GM19324 (cell line): ENCODE data around the gene BPIFB1.

Experiments
- ATAC-seq: cut with Tn5 transposase; IDR thresholded peaks from one replicate; pipeline ENCODE4 v1.9.1; 2021; ENCODE audit warnings: mild to moderate bottlenecking, moderate library complexity; ENCODE audit not compliant: unreplicated experiment, low FRiP score

BPIFB1 gene

GRCh38 chr20:33320006-33320405, 37.0 kb downstream of the BPIFB1 start:
- ATAC-seq, result no peak

GRCh38 chr20:33322456-33322855, 39.4 kb downstream of the BPIFB1 start:
- ATAC-seq, result no peak

GRCh38 chr20:33323236-33323635, 40.2 kb downstream of the BPIFB1 start:
- ATAC-seq, result no peak

DNA sequence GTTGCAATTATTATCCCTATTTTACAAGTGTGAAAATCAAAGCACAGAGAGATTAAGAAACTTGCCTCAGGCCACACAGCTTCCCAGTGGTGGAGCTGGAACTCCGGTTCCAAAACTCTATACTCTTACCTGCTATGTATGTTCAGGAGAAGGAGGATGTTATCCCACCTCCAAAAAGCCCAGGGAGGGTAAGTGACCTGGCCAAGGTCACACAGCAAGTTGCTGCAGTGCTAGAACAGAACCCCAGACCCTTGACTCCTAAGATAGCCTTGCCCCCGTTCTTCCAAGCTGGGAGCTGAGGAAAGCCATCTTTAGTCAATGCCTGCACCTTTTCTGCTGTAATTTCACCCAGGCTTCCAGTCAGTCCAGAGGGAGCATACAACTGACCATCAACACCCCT, 42.3 kb downstream of the BPIFB1 start:
- ATAC-seq, result no peak

DNA sequence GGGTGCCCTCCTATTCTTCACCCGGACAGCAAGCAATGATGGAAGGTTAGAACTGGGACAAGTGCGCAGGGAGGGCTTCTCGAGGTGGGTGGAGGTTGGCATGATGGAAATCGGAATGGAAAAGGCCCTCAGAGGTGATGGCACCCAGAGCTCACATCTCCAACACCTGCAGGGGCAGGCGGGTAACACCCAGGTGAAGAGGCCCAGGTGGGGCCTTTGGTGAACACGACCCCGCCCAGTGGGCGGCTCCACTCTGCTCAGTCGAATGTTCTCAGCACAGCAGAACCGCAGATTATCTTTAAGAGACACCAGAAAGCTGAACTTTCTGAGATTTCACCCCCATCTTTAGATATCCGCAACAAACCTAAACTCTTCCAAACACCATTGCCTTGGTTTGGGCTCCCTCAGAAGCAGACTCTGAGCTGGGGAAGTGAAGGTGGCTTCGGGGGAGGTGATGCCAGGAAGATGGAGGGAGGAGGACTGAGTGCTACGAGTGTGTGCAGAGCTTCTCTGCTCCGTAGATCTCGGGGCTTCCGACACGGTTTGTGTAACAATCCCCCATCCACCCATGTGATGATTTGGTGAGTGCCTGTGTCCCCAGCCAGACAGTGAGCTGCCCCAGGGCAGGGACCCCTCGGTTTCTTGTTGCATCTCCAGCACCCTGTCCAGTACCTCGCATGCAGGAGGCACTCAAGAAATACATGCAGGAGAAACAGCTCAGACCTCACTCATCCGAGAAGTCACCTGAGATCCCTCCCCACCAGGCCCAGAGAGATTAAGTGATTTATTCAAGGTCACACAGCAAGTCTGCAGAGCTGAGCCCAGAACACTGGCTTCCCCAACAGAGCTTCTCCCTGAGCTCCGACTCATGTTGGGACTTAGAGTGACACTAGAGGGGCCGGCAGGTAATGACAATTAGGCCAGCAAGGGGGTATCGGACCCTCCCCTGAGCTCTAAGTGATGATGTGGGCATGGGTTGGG, 45.4 kb downstream of the BPIFB1 start:
- ATAC-seq, result no peak

GRCh38 chr20:33332905-33333456, 50.0 kb downstream of the BPIFB1 start:
- ATAC-seq, result no peak

DNA sequence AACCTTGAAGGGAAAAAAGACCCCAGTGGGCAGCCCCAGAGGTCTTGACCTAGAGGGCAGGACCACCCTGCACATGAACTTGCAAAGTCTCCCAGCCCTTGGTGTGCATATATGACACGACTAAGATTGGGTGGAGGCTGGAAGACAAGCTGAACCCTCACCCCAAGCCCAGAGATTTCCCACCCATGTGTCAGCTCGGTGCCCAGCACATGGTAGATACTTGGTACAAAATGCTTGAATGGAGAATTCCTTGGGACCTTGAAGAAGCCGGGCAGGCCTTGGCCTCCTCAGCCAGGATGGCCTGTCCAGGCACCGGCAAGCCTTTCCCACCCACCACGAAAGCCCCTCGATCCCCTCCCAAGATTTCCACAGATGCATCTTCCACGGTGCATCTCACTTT, 50.6 kb downstream of the BPIFB1 start:
- ATAC-seq, result no peak

DNA sequence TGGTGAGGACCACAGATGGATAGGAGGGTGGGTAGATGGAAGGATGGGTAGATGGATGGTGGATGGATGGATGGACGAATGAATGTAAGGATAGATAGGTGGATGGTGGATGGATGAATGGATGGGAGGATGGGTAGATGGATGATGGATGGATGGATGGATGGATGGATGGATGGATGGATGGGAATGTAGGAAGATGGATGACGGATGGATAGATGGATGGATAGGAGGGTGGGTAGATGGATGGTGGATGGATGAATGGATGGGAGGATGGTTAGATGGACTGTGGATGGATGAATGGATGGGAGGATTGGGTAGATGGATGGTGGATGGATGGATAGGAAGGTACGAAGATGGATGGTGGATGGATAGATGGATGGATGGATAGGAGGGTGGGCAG, 51.1 kb downstream of the BPIFB1 start:
- ATAC-seq, result no peak

GRCh38 chr20:33336375-33336774, 53.4 kb downstream of the BPIFB1 start:
- no peak for ATAC-seq

DNA sequence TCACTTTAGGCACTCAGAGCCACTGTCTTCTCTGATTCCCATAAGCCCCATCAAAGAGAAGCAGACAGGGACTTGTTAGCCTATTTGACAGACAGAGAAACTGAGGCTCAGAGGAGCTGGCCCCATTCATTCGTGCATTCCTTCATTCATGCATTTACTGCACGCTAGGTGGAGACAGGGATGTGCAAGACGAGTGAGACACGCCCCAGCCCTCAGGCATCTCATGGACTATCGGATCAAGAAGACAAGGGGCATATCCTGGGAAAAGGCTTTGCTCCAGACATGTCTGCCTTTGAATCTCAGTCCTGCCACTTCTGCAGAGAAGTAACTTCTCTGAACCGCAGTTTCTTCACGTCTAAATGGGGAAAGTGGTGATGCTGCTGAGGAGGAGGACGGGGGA, 54.1 kb downstream of the BPIFB1 start:
- no peak for ATAC-seq

DNA sequence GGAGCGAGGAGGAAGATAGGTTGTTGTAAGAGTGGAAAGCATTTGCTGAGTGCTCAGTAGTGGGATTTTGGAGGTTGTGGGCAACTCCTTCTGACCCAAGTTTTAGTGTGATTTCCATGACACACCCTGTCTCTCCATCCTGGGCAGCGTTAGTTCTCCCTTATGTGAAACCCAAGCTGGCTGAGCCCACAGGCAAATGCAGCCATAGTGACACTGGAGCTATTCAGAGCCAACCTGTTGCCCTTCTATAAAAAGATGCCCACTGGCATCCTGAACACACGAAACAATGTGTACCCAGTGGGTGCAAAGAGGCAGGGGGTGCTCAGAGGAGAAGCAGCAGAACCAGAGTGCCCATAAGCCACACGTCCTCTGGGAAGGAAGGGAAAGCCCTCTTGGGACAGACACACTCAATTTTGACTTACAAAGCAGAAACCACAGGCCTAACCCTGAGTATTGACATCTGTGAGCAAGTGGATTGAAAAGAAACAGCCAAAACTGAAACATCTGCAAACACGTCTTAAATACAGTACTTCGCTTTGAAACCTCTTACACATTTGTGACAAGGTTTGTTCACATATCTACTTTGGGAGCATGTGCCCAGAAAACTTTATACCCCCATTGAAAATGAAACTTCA, 54.6 kb downstream of the BPIFB1 start:
- no peak for ATAC-seq

DNA sequence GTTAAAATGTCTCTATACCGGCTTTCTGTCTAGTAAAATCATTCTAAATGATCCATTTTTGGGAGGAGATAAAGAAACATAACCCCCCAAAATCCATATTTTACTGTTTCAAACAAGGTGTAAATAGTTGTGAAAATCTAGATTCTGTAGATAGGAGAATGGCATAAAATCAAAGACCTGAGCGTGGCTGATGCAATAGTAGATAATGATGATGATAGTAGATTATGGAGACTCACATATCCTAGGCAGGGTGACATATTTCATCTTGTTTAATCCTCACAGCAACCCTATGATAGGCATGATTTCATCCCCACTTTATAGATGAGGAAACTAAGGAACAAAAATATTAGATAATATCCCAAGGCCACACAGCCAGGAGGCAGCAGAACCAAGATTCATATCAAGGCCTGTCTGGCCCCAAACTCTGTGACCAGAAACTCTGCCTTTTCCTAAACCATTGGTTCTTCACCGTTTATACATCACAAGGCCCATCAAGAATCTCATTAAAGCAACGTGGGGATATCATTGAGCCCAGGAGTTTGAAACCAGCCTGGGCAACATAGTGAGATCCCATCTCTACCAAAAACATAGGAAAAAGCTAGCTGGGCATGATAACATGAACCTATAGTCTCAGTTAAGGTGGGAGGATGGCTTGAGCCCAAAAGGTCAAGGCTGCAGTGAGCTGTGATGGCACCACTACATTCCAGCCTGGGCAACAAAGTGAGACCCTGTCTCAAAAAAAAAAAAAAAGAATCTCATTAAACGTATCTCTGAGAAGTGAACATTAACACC, 55.6 kb downstream of the BPIFB1 start:
- no peak for ATAC-seq

GRCh38 chr20:33339515-33340058, 56.6 kb downstream of the BPIFB1 start:
- no peak for ATAC-seq

GRCh38 chr20:33343521-33343920, 60.5 kb downstream of the BPIFB1 start:
- no peak for ATAC-seq

DNA sequence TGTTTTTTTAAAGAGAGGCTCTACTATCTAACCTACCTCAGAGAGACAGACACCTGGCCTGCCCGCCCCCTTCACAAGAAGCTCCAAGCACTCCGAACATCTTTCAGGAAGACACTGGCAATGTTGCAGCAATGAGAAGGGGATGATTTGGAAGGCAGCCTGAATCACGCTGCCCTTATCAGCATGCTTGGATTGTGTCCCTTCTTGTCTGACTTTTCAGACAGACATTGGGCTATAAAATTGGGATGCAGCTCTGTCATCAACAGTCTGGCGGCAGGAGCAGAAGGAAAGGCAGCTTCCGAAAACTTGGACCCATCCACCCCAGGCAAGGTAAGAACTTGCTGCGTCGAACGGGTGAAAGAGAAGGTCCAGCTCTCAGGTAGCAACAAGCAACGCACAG, 62.3 kb downstream of the BPIFB1 start:
- ATAC-seq, result no peak

- ATAC-seq, result no peak
Measured at GRCh38 chr20:33348136-33348937, 65.3 kb downstream of the BPIFB1 start.

- no peak for ATAC-seq
Measured at GRCh38 chr20:33349493-33349892, 66.5 kb downstream of the BPIFB1 start.

DNA sequence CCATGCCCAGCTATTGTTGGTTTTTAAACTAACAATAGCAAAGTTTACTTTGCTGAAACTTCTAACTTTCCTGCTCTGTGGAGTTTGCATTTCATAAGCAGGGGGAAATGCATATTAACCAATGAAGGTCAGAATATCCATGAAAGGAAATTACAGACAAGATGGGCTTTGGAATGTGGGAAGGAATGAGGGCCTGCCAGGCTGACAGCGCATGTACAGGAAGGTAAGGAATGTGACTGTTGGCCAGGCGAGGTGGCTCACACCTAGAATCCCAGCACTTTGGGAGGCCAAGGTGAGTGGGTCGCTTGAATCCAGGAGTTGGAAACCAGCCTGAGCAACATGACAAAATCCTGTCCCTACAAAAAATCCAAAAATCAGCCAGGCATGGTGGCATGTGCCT, 68.7 kb downstream of the BPIFB1 start:
- ATAC-seq, result no peak

DNA sequence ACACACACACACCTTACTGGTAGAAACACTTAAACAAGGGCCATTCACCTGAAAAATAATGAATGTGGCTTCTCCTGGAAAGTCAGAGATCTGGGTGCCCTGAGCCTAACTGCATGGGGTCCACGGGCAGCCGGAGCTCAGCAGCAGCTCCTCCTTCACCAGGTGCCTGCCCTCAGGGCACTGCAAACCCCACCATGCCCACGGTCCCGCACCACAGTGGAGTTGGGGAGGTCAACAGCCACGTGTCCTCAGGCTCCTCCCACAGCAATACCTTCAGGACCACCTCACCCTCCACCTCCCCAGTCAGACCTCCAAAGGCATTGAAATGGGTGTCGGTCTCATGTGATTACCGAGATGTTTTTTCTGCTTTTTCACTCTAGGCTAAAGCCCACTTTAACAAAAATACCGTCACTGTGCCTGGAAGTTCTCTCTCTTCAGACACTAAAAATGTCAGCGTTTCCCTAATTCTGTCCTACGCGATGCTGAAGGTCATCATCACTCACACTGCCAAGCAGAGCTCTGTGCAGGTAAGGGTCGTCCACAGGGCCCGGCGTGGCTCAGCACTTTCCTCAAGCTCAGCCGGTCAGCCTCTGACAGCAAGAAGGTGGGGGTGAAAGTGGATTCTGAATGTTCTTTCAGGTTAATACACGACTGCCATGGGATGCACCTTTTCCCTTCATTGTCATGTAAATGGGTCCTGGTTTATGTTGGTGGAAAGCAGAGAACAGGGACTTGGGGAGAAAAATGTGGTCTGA, 69.4 kb downstream of the BPIFB1 start:
- no peak for ATAC-seq
